Fibroblast of skin of left quadriceps (primary cell): ENCODE measurements around the gene NHLH1.

Experiments
- DNase-seq, 2 experiments: peaks; one replicate each; pipeline ENCODE4 v3.0.0-alpha.2; 2013; ENCODE audit warnings: low read depth in 2 of 2

NHLH1 gene

GRCh38 chr1:160366731-160367515, at the start of gene NHLH1:
Gene NHLH1, plus strand, starts transcription at chr1:160367071. Its CDS starts 3,661 bp downstream, at chr1:160370732.
- no peak for DNase-seq

GRCh38 chr1:160322831-160323230, 44.0 kb upstream of the NHLH1 start:
- no peak for DNase-seq

GRCh38 chr1:160325252-160325651, 41.6 kb upstream of the NHLH1 start:
- no peak for DNase-seq

GRCh38 chr1:160326418-160326817, 40.5 kb upstream of the NHLH1 start:
- DNase-seq = no peak

- no peak for DNase-seq
These were observed 38.7 kb upstream of the NHLH1 start for GRCh38 chr1:160328184-160328583.

GRCh38 chr1:160330119-160330518, 36.8 kb upstream of the NHLH1 start:
- no peak for DNase-seq

GRCh38 chr1:160332516-160332915, 34.4 kb upstream of the NHLH1 start:
- no peak for DNase-seq

GRCh38 chr1:160338580-160338979, 28.3 kb upstream of the NHLH1 start:
- no peak for DNase-seq

- no peak for DNase-seq
These were observed 26.7 kb upstream of the NHLH1 start for GRCh38 chr1:160340146-160340545.

GRCh38 chr1:160340866-160341265, 26.0 kb upstream of the NHLH1 start:
- DNase-seq = no peak

GRCh38 chr1:160342526-160342925, 24.3 kb upstream of the NHLH1 start:
- no peak for DNase-seq

GRCh38 chr1:160342953-160343869, 23.7 kb upstream of the NHLH1 start, which contains the start of the genes COPA and NCSTN:
Gene COPA, minus strand, starts transcription at chr1:160343250. Its CDS starts 80 bp downstream, at chr1:160343170.
Gene NCSTN, plus strand, starts transcription at chr1:160343383. Its CDS starts 14 bp downstream, at chr1:160343397.
- peak; percentile 92 to 94 for DNase-seq

- no peak for DNase-seq
These were observed 22.6 kb upstream of the NHLH1 start for GRCh38 chr1:160344241-160344640.

GRCh38 chr1:160344936-160345335, 21.9 kb upstream of the NHLH1 start:
- DNase-seq = no peak

GRCh38 chr1:160346463-160346862, 20.4 kb upstream of the NHLH1 start:
- DNase-seq = no peak

GRCh38 chr1:160346958-160347357, 19.9 kb upstream of the NHLH1 start:
- DNase-seq = no peak

GRCh38 chr1:160351629-160352028, 15.2 kb upstream of the NHLH1 start:
- no peak for DNase-seq

GRCh38 chr1:160352555-160352954, 14.3 kb upstream of the NHLH1 start:
- no peak for DNase-seq

- no peak for DNase-seq
These were observed 13.6 kb upstream of the NHLH1 start for GRCh38 chr1:160353223-160353622.

- DNase-seq = no peak
These were observed 12.4 kb upstream of the NHLH1 start for GRCh38 chr1:160354388-160354985.

- no peak for DNase-seq
These were observed 9.4 kb upstream of the NHLH1 start for GRCh38 chr1:160357286-160358002.
